K562 (cell line): Measurements from ENCODE around the gene B4GALT4. TPM values are rescaled to one million over a fixed set of nuclear protein-coding genes. Genes with fewer than 3 reads are reported as not detected.

Experiments
- ATAC-seq: fragments of 200-7000 bp; cut with Tn5 transposase; 3 replicates; pipeline ENCODE4 v1.9.1; 2020; ENCODE audit warnings: moderate library complexity
- BruUV-seq: library from RNA; stranded (reverse); fragments of 400-500 nt; replicated peaks from 2 replicates; lab custom pipeline; 2021; lab: Mats Ljungman, UMichigan
- CTCF ChIA-PET: fragments of 300-600 bp; formaldehyde crosslinking; extraction: SDS; loops from one replicate; lab custom pipeline; 2021; ENCODE audit warnings: low intra/inter-chr PET ratio; lab: Yijun Ruan, JAX
- POLR2A ChIA-PET: fragments of 300-600, 350-650 bp; sonication (Branson Sonifier 250); formaldehyde crosslinking; extraction: SDS; loops from one replicate; lab custom pipeline; 2021; ENCODE audit warnings: antibody characterized with exemption, inconsistent platforms; lab: Yijun Ruan, JAX
- DNase-seq, 4 experiments: peaks; one replicate each; pipeline versions ENCODE4 v3.0.0 to v3.0.0-alpha.2; 2011 to 2018; ENCODE audit warnings: low spot score in 3 of 4, mixed read lengths in 3 of 4; ENCODE audit errors: extremely low read depth in 1 of 4
- FAIRE-seq: peaks from 2 replicates; lab custom pipeline; 2011; peaks lifted over from hg19 to GRCh38; lab: Jason Lieb, UNC
- H2AFZ ChIP-seq: 2 replicates; pipeline ENCODE4 v1.6.0; 2011; ENCODE audit warnings: low read depth, low read length, control low read depth, inconsistent platforms
- H3K27ac ChIP-seq: fragments of 200-600 bp; 3 replicates; pipeline ENCODE4 v1.8.0; 2011; ENCODE audit warnings: low read depth, mild to moderate bottlenecking, control low read depth, inconsistent platforms, low read length, moderate library complexity, mixed read lengths; ENCODE audit errors: extremely low read depth
- H3K27me3 ChIP-seq, 2 experiments: fragments of 300-600 bp in 1 of 2; 2 replicates in 1 of 2; 3 replicates in 1 of 2; pipeline versions ENCODE4 v1.6.0 to v1.8.0; 2011; ENCODE audit warnings: inconsistent platforms in 2 of 2, low read length in 2 of 2, mild to moderate bottlenecking in 1 of 2, mixed read lengths in 1 of 2, moderate library complexity in 1 of 2; ENCODE audit not compliant: control insufficient read depth in 2 of 2, insufficient read depth in 2 of 2
- H3K36me3 ChIP-seq: fragments of 300-600 bp; 3 replicates; pipeline ENCODE4 v1.8.0; 2011; ENCODE audit warnings: mild to moderate bottlenecking, low read length, inconsistent platforms; ENCODE audit not compliant: control insufficient read depth, insufficient read depth
- H3K4me1 ChIP-seq, 2 experiments: fragments of 200-600 bp in 1 of 2; replicated peaks in 1 of 2; 2 replicates in 1 of 2; 3 replicates in 1 of 2; pipeline versions ENCODE4 v1.5.1 to v1.8.0; 2011; ENCODE audit warnings: inconsistent platforms in 2 of 2, low read length in 2 of 2, mild to moderate bottlenecking in 1 of 2, mixed read lengths in 1 of 2, moderate library complexity in 1 of 2; ENCODE audit not compliant: control insufficient read depth in 2 of 2, insufficient read depth in 2 of 2
- H3K4me2 ChIP-seq: 2 replicates; pipeline ENCODE4 v1.6.1; 2011; ENCODE audit warnings: low read length, control low read depth, inconsistent platforms, mixed read lengths; ENCODE audit not compliant: insufficient read depth
- H3K4me3 ChIP-seq: fragments of 200-600 bp; sonication (generic), shearing (Covaris generic); 2 replicates; pipeline ENCODE4 v1.5.1; 2016; ENCODE audit warnings: control low read depth, inconsistent platforms
- H3K79me2 ChIP-seq: fragments of 200-600 bp; 3 replicates; pipeline ENCODE4 v1.8.0; 2011; ENCODE audit warnings: low read length, inconsistent platforms; ENCODE audit not compliant: control insufficient read depth, insufficient read depth
- H3K9ac ChIP-seq, 2 experiments: 2 replicates each; pipeline versions ENCODE4 v1.6.0 to v1.6.1; 2011; ENCODE audit warnings: low read depth in 2 of 2, low read length in 2 of 2, control low read depth in 1 of 2, inconsistent platforms in 1 of 2, mild to moderate bottlenecking in 1 of 2, mixed read lengths in 1 of 2; ENCODE audit not compliant: insufficient read depth in 1 of 2
- H3K9me1 ChIP-seq: one replicate; pipeline ENCODE4 v1.6.0; 2011; ENCODE audit warnings: inconsistent platforms, mild to moderate bottlenecking, low read length, moderate library complexity; ENCODE audit not compliant: control insufficient read depth, insufficient read depth
- H3K9me3 ChIP-seq: replicated peaks from 2 replicates; pipeline ENCODE4 v1.5.1; 2011; ENCODE audit warnings: low read depth, low read length, inconsistent platforms; ENCODE audit not compliant: control insufficient read depth, insufficient read depth
- H4K20me1 ChIP-seq: replicated peaks from 2 replicates; pipeline ENCODE4 v1.6.1; 2011; ENCODE audit warnings: low read length, inconsistent platforms, mixed read lengths; ENCODE audit not compliant: control insufficient read depth, insufficient read depth
- CC2D1A ChIP-seq: fragments of 450-650 bp; IDR thresholded peaks from 2 replicates; pipeline ENCODE4 v1.6.1; 2017; ENCODE audit warnings: mild to moderate bottlenecking
- L3MBTL2 ChIP-seq: fragments of 450-650 bp; IDR thresholded peaks from 2 replicates; pipeline ENCODE4 v1.6.1; 2016; ENCODE audit warnings: mild to moderate bottlenecking, moderate library complexity
- LARP7 ChIP-seq: fragments of 450-650 bp; IDR thresholded peaks from 2 replicates; pipeline ENCODE4 v1.6.1; 2016
- MCM3 ChIP-seq: fragments of 450-650 bp; IDR thresholded peaks from 2 replicates; pipeline ENCODE4 v1.6.1; 2016
- NBN ChIP-seq: fragments of 450-650 bp; IDR thresholded peaks from 2 replicates; pipeline ENCODE4 v1.6.1; 2016; ENCODE audit warnings: low read depth, mild to moderate bottlenecking
- PHTF2 ChIP-seq: fragments of 250-450 bp; sonication (Bioruptor Pico); IDR thresholded peaks from 2 replicates; pipeline ENCODE4 v1.5.0; 2021; ENCODE audit warnings: mild to moderate bottlenecking
- PRMT5 ChIP-seq: sonication (generic); formaldehyde crosslinking; IDR thresholded peaks from 2 replicates; pipeline ENCODE4 v1.5.0; 2020; ENCODE audit warnings: missing genetic modification reagents
- RBM34 ChIP-seq: fragments of 200-400 bp; formaldehyde crosslinking; IDR thresholded peaks from 2 replicates; pipeline ENCODE4 v1.6.1; 2018; ENCODE audit warnings: low read length, borderline replicate concordance; ENCODE audit not compliant: insufficient read depth
- TAF1 ChIP-seq: IDR thresholded peaks from 2 replicates; pipeline ENCODE4 v1.6.1; 2011; ENCODE audit warnings: mild to moderate bottlenecking, low read length, moderate library complexity; ENCODE audit not compliant: insufficient read depth, control insufficient read depth, severe bottlenecking; ENCODE audit errors: extremely low read depth
- TCF15 ChIP-seq: fragments of 250-450 bp; sonication (Bioruptor Pico); IDR thresholded peaks from 2 replicates; pipeline ENCODE4 v1.8.0; 2022; ENCODE audit warnings: moderate library complexity, mild to moderate bottlenecking, inconsistent platforms
- ZFP36 ChIP-seq: fragments of 150-350 bp; IDR thresholded peaks from 2 replicates; pipeline ENCODE4 v1.6.1; 2018; ENCODE audit warnings: low read length, low read depth; ENCODE audit not compliant: partially characterized antibody
- ZNF274 ChIP-seq: IDR thresholded peaks from 2 replicates; pipeline ENCODE4 v1.6.1; 2011; ENCODE audit warnings: low read depth, mild to moderate bottlenecking, low read length, moderate library complexity, borderline replicate concordance
- ZNF311 ChIP-seq: fragments of 250-450 bp; sonication (Bioruptor Pico); IDR thresholded peaks from 2 replicates; pipeline ENCODE4 v1.4.0; 2020; ENCODE audit warnings: mild to moderate bottlenecking, moderate library complexity
- WGBS: fragments of 100-300 bp; shearing (Covaris generic); methylation state at CpG from one replicate; pipeline ENCODE4 v1.1.6; 2016; ENCODE audit warnings: low coverage, mixed read lengths; ENCODE audit not compliant: insufficient coverage; ENCODE audit errors: missing lambda C conversion rate; 5-methylcytosine and 5-hydroxymethylcytosine counted together
- in situ Hi-C: fragments of 300-500 bp; cut with MboI; formaldehyde crosslinking; loops from 4 replicates; pipeline ENCODE4 v1.15.0; 2018; ENCODE audit warnings: inconsistent platforms, mixed read lengths
- intact Hi-C: fragments of 100-400 bp; cut with micrococcal nuclease; formaldehyde crosslinking; loops from 2 replicates; pipeline ENCODE4 v1.14.2; 2022
- polyA plus RNA-seq, 8 experiments: library from polyadenylated mRNA; depleted of rRNA in 4 of 8; stranded (reverse) in 5 of 8; unstranded in 3 of 8; fragments of >200 nt; fragmentation: Nextera tagmentation in 2 of 8; fragmentation: Illumina TruSeq in 1 of 8; extraction: Ambion mirVana in 2 of 8; extraction: Trizol in 1 of 8; gene quantifications; 2 replicates each; pipeline versions ENCODE4 v1.2.1 to v1.2.3, GENCODE V29; 2011 to 2014; ENCODE audit warnings: inconsistent platforms in 1 of 8, missing spikeins in 1 of 8
- total RNA-seq, 7 experiments: library from RNA; depleted of rRNA in 6 of 7; stranded (reverse); fragments of >200 nt in 6 of 7; fragmentation: Illumina TruSeq in 2 of 7; extraction: Trizol in 2 of 7; gene quantifications; 2 replicates each; pipeline versions ENCODE4 v1.2.1 to v1.2.3, GENCODE V29; 2011 to 2021; ENCODE audit warnings: low replicate concordance in 1 of 7
- TF ChIP-seq, protein P1 (sequence below), 2 experiments: IDR thresholded peaks in 1 of 2; conservative IDR thresholded peaks in 1 of 2; 2 replicates each; pipeline ENCODE4 v1.6.1; 2016; ENCODE audit warnings: low read depth in 2 of 2, mild to moderate bottlenecking in 1 of 2, missing compliant biosample characterization in 1 of 2, missing genetic modification characterization in 1 of 2, moderate library complexity in 1 of 2
- TF ChIP-seq, protein P2 (sequence below): fragments of 450-650 bp; IDR thresholded peaks from 2 replicates; pipeline ENCODE4 v1.6.1; 2016; ENCODE audit warnings: borderline replicate concordance

Gene B4GALT4
- total and polyA plus RNA-seq, 9 of the 15 experiments (the other 6 are each of a cell fraction or from before 2014, with no cell fraction given) = 8.2 to 17.8 (median 12.2) TPM

DNA sequence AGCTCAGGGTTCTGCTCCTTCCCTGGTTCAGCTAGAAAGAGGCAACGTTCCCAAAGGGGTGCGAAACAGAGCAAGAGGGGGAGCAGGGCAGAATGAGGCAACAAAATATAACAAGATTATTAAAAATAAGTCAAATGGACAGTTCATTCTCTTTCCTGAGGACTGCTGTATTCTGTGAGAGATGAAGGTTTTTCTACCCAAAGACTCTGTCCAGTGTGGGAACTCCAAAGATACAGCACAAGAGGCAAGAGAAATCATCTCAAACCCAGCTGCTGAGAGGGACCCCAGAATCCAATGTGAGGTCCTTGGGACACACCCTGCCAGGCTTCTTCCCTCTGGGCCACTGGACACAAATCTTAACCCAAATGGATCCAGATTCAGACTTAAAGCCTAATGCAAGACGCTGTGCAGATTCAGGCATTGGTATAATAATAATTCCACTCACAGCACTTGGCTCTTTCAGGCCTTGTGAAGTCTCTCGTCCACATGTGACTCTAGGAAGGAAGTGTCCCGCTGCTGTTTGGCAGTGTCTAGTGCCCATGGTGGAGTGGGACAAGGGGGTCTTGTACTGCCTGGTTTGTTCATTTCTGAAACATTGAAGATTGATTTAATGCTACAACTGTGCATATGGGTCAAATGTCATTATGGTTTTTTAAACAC is 39.0 kb upstream of the B4GALT4 start:
- Histone ChIP-seq H3K36me3 (no peaks in the 10 kb centered on the region), H4K20me1 (no peaks in the 10 kb centered on the region), H3K79me2 (no peaks in the 10 kb centered on the region), H3K9me3 (no peaks in the 10 kb centered on the region), H3K27me3 (peaks cover 0 to 5% of the 10 kb centered on the region in 2 experiments; a peak in 3 of 5 replicates), H3K4me3 (no peak overlapping the region), H3K4me2 (no peak overlapping the region), H3K27ac (no peak overlapping the region), H3K9ac (no peak overlapping the region), H3K9me1 (no peaks in the 10 kb centered on the region), H3K4me1 (no peaks in the 10 kb centered on the region), H2AFZ (no peak overlapping the region)
- FAIRE-seq (no peak), DNase-seq (no peak), ATAC-seq (no peak)
- 4% methylated on average over 5 of the region's 5 CpGs for WGBS
- BruUV-seq = no TSS peak
- TF ChIP-seq PRMT5 = no peak
- no peak for TF ChIP-seq NBN
- TF ChIP-seq RBM34 = no peak
- TF ChIP-seq PHTF2 = no peak
- TF ChIP-seq ZFP36 = no peak
- no peak for TF ChIP-seq L3MBTL2
- no peak for TF ChIP-seq TCF15 (CRISPR knock-in tag)
- TF ChIP-seq MCM3 = no peak
- TF ChIP-seq TAF1 = no peak
- no peak for TF ChIP-seq ZNF311 (CRISPR knock-in tag)
- TF ChIP-seq, protein P1, sequence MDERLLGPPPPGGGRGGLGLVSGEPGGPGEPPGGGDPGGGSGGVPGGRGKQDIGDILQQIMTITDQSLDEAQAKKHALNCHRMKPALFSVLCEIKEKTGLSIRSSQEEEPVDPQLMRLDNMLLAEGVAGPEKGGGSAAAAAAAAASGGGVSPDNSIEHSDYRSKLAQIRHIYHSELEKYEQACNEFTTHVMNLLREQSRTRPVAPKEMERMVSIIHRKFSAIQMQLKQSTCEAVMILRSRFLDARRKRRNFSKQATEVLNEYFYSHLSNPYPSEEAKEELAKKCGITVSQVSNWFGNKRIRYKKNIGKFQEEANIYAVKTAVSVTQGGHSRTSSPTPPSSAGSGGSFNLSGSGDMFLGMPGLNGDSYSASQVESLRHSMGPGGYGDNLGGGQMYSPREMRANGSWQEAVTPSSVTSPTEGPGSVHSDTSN (CRISPR knock-in tag; IDR thresholded peaks at IDR 0.05; ENCODE audit: low read depth) = no peak
- TF ChIP-seq, protein P1 (tag; conservative IDR thresholded peaks at IDR 0.05; ENCODE audit: low read depth) = no peak
- TF ChIP-seq, protein P2, sequence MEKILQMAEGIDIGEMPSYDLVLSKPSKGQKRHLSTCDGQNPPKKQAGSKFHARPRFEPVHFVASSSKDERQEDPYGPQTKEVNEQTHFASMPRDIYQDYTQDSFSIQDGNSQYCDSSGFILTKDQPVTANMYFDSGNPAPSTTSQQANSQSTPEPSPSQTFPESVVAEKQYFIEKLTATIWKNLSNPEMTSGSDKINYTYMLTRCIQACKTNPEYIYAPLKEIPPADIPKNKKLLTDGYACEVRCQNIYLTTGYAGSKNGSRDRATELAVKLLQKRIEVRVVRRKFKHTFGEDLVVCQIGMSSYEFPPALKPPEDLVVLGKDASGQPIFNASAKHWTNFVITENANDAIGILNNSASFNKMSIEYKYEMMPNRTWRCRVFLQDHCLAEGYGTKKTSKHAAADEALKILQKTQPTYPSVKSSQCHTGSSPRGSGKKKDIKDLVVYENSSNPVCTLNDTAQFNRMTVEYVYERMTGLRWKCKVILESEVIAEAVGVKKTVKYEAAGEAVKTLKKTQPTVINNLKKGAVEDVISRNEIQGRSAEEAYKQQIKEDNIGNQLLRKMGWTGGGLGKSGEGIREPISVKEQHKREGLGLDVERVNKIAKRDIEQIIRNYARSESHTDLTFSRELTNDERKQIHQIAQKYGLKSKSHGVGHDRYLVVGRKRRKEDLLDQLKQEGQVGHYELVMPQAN = no peak
- no peak for TF ChIP-seq ZNF274
- no peak for TF ChIP-seq LARP7
- no peak for TF ChIP-seq CC2D1A
- POLR2A ChIA-PET = no interaction called here
- intact Hi-C loops (loop anchor here (5.0 to 10.0 kb wide), 2 partner anchors 103 to 405 kb away; no protein-coding TSS in a partner anchor), in situ Hi-C loops (no loop called here)
- CTCF ChIA-PET = no interaction called here
